ENCODE data around the gene NLRP10.

NLRP10 gene

DNA sequence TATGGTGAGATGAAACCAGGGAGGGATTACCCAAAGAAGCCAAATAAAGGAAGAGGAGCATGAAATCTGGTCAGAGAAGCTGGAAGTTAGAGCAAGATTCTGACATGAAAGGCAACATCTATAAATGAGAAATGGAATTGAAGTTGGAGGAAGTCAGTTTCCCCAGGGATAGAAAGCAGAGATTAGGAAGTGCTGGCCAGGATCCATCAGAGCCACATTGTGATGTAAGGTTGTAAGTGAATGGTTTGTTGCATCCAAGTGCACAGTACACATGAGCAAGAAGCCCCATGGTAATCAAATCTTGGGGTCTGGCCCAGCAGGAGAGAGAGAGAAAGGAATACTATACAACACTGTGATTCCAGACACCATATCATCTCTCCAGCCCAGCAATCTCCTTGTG, 6.6 kb upstream of the NLRP10 start:
- DNase-seq: no peak

DNA sequence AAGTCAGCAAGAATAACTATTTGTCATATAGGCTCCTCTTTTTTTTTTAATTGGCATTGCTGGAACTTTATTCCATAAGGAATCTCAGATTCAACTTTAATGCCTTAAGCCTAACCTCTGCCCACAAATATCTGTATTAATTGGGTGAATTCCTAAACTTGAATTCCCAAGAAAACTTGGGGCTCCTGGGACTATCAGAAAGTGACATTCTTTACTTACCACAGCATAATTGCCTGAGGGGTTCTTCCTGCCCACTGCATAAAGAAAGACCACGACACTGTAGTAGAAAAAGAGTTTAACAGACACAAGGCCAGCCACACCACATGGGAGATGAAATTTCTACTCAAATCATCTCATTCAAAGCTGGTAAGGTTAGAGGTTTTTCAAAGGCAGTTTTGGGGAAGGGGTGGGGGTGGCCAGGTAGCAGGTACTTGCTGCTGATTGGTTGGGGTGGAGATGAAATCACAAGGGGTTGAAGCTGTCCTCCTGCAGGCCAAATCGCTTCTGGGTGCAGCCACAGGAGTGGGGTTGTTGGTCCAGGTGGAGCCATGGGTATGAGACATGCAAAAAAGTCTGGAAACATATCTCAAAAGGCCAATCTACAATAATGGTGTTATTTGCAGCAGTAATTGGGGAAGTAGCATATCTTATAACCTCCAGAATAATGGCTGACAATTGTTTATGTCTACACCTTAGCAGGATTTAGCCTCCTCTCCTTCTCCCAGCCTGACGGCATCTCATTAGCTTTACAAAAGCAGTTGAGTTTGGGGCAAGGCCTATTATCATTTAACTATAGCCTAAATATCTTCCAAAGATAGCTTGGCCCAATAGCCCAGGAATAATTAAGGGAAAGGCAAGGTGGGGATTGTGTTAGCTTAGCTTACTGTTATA, 4.8 kb upstream of the NLRP10 start:
- no peak for DNase-seq

DNA sequence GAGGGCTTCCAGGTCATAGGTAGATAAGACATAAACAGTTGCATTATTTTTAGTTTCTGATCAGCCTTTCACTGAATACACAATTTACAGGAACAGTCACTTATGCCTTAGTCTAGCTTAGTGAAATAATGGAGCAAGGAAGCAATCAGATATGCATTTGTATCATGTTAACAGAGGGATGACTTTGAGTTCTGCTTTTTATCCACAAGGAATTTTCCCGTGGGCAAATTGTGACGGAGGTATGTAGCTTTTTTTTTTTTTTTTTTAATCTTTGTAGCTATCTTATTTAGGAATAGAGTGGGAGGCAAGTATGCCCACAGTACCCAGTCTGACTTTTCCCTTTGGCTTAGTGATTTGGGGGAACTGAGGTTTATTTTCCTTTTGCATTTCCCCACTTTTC, 3.4 kb upstream of the NLRP10 start:
- no peak for DNase-seq

DNA sequence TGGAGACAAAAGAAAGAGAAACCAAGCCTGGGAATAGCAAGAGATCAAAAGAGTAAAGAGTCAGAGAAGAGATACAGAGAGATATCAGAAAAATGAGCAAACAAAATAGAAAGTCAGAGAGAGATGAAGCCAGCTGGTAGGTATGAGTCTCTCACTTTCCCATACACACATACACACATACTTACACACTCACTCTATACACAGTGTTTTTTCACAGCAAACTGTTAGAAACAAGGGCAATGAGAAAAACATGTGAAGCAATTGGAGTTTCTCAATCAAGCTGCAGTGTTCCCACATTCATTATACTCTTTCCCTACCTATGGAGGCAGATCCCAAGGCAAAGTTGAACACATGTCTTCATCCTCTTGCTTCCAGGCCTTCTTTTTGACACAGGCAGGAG, 2.6 kb upstream of the NLRP10 start:
- DNase-seq: no peak

- no peak for DNase-seq
Measured at GRCh38 chr11:7967097-7967496, 1.9 kb upstream of the NLRP10 start.

DNA sequence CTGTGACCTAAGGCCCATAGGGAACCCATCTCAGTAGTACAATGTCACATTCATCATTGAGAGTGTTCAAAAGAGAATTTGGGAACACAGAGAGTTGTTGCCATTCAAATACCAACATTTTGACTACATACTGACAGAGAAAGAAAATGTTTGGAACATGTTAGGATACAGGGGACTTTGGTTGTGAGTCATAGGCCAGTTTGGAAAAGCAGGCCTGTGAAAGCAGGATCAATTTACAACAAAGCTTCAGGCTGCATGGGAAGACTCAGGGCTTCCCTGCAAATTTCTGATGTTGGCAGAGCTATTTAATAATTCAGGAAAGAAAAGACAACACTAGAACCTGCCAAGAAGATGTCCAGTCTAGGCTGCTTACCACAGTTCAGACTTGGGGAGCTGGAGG, 374 bp downstream of the NLRP10 start:
- DNase-seq: no peak

GRCh38 chr11:7964261-7964660, 986 bp downstream of the NLRP10 start:
- no peak for DNase-seq

GRCh38 chr11:7955191-7955590, 10.1 kb downstream of the NLRP10 start:
- DNase-seq: no peak

DNA sequence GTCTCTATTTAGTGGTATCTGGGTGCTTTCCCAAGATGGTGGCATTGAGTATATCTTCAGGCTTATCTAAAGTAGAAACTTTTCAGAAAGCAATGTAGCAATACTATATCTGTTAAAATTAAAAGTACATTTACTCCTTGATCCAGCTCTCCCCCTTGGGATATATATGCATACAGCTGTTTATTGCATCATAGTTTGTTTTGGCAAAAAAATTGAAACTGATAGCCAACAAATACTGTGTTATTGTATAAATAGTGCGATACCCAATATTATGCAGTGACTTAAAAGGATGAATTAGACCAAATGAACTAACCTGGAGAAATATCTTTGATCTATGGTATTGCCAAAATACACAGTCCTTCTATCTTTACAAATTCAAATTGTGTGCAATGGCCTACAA, 15.3 kb downstream of the NLRP10 start:
- DNase-seq: no peak

GRCh38 chr11:7944123-7944522, 21.1 kb downstream of the NLRP10 start:
- no peak for DNase-seq

- DNase-seq: no peak
Measured at GRCh38 chr11:7941608-7942007, 23.6 kb downstream of the NLRP10 start, which contains the start of gene OR10A3. Gene OR10A3, minus strand, starts transcription at chr11:7941708. Its CDS starts 2,188 bp downstream, at chr11:7939520.

- DNase-seq: no peak
Measured at GRCh38 chr11:7941146-7941545, 24.1 kb downstream of the NLRP10 start.

DNA sequence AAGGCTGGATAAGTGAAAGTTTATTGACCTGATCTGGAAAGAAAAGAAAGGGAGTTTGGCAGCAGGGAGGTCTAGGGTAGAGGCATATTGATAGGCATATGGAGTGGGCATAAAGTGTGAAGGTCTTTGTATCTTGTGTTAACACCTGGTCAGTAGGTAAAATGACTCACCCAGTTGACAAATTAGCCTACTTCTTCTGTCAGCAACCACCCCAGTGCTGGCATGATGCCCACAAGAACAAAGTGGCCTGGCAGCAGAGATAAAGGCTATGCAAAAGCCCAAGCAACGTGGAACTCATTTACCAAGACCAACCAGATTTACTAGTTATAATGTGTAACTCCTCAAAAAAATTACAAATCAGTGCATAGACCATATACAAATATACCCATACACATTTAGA, 28.6 kb downstream of the NLRP10 start:
- no peak for DNase-seq

GRCh38 chr11:7931168-7931567, 34.1 kb downstream of the NLRP10 start, which contains the start of gene OR10A6:
Gene OR10A6, minus strand, starts transcription at chr11:7931268. Its CDS starts 2,606 bp downstream, at chr11:7928662.
- DNase-seq: no peak

DNA sequence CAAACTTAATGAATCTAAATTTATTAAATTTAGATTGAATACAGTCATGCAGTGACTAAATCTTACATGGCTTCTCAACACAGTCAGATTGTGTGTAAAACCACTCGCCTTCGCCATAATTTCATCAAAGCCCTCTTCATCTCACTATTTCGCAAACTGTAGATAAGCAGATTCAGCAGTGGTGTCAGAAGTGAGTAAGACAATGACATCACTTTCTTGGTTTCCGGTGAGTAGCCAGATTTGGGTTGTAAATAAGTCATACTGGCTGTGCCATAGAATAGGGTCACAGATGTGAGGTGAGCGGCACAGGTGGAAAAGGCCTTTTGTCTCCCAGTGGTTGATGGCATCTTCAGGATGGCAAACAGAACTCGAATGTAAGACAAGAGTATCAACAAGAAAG, 37.6 kb downstream of the NLRP10 start:
- DNase-seq: no peak

GRCh38 chr11:7924536-7924935, 40.7 kb downstream of the NLRP10 start:
- DNase-seq: no peak

DNA sequence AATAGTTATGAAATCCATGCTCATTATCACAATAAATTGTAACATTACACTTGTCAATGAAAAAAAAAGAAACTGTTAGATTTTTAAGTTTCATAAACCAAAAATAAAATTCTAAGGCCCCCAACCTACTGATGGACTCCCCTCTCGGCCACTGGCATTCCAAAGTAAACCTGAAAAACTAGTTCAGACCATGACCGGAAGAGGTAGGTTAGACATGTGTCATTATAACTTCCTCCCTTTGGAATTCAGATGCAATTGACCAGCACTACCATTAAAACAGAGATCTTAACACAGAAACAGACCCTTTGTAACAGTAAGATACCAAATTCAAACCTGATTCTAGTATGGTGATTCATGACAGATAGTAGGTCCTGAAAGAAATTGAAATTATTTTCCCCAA, 47.1 kb downstream of the NLRP10 start:
- DNase-seq: no peak

Measured in left hindlimb (tissue), 1 donor.